Renal cortical epithelial cell (primary cell): ENCODE measurements around the gene ARL2BP. TPM values are rescaled to one million over a fixed set of nuclear protein-coding genes. Genes with fewer than 3 reads are reported as not detected.

Experiments used
- DNase-seq: peaks from one replicate; pipeline ENCODE4 v3.0.0-alpha.2; 2011; ENCODE audit warnings: low read depth
- total RNA-seq: library from RNA; depleted of rRNA; stranded (reverse); fragments of >200 nt; gene quantifications from 2 replicates; pipeline ENCODE4 v1.2.3, GENCODE V29; 2014

Gene ARL2BP
- total RNA-seq, 1 donor from 2014 or later, result 71.2 TPM

DNA sequence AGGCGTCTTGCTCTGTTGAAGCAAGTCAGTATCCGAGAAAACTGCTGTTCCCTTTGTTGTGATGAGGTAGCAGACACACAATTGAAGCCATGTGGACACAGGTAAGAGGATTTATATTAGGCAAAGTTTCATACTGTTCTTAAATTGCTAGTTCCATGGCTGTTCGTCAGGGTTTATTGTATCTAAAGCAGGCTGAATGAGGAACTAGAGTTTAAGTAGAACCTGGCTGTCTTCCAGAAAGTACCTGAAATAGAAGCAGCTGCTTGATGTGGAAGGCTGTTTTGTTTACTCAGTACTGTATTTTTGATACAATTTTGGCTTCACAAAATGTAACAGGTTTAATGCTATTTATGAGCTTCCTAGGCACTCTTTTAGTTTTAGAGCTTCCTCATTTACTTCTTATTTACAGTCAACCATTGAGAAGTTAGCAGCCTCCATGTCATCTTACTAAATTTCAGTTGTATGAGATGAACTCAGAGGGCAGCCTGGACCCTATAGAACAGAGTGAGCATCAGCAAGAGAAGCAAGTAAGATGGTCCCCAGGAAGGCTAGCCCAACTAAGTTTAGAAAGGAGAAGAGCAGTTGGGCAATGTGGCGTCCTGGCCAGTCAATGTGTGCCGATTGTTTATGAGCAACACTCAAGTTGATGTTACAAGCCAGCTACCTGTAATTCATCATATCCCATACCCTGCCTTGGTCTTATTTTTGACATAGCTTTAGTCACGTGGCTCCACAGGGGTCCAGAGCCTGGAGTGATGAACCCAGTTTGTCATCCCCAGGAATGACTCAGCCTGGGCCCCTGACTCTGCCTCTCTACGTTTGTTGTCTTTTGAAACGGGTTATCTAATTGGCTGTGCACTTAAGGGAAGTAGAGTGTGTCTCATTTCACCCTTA lies 9.7 kb upstream of the ARL2BP start:
- DNase-seq, result no peak

DNA sequence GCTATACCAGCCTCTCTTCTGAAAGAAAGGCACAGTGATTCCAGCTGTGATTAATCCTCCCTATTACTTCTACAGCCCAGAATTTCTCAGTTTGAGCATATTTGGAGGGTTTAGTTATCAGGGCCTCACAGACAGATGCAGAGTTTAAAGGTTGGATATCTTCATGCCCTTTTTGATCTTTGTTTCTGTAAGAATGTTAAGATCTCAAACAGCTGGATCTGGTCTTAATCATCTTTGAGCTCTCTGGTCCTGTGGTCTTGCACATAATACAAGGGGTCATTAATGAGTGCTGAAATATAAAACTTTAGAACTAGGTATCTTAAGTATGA lies 9.1 kb upstream of the ARL2BP start:
- no peak for DNase-seq

DNA sequence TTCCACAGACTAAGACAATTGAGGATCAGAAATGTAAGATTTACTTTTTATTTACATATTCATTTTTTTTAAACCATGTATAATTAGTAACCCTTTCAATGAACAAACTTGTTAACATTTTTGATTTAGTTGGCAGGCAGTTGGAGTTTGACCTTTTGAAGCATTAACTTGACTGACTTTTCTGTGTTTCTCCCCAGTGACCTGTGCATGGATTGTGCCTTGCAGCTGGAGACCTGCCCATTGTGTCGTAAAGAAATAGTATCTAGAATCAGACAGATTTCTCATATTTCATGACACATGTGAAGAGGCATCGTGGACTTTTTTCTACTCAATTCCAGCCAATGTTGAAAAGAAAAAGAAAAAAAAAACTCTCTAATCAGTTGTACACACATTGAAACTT lies 6.4 kb upstream of the ARL2BP start:
- no peak for DNase-seq

DNA sequence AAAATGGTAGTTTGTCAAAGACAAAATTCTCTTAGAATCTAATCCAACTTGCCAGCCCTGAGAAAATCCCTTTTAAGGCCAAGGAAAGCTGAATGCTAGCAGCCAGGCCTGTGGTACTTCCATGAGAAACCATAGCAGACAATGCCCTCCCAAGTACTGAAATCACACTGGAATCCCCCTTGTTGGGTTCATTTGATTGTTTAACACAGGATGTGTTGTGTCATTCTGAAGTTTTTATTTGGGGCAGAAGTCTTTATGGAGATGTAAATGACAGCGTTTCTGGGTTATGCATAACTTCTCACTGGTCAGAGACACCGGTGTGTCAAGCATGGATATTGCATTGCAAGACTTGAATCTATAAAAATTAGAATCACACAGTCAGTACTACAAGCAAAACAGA lies 6.0 kb upstream of the ARL2BP start:
- DNase-seq, result no peak

DNA sequence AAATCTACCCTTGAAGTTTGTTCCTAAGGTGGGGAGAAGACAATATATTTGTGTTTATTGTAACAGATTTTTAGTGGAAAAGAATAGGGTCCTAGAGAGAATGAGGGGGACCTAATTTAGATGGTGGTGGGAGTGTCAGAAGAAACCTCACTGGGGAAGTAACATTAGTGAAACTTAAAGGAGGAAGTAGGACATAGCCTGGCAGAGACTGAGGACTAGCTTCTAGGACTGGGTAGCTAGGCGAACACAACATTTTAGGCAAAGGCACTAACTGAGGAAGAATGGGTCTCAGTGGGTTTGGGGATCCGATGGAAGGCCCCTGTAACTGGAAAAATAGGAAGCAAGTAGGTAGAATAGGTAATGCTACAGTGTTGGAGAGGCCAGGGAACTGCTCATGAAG lies 4.2 kb upstream of the ARL2BP start:
- no peak for DNase-seq

DNA sequence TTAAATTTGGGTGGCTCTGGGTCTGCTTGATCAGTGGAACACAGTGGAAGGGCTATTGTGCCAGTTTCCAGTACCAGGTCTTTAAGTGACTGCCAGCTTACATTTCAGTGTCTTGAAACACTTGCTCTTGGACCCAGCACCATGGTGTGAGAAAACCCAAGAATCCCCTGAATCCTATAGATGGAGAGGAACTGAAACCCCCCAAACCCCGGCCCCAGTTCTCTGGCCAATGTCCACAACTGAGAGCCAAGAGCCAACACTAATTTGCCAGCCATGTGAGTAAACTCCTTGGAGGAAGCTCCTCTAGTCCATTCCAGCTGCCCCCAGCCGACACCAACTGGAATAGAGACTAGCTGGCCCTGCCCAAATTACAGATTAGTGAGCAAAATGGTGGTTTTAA lies 2.4 kb upstream of the ARL2BP start:
- DNase-seq, result no peak

DNA sequence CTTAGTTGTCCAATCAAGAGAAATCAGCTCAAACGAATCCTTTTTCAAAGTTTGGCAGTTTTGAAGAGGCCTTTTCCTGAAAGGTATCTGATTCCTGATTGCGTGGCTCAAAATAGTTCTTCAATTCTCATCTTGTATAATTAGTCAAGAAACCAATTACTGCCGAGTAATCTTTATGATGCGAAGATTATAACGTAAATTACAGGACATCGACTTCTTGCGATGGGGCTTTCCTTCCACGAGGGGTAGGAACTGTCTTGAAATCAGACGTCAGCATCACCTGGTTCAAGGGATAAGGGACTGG lies 644 bp upstream of the ARL2BP start:
- DNase-seq, result no peak

DNA sequence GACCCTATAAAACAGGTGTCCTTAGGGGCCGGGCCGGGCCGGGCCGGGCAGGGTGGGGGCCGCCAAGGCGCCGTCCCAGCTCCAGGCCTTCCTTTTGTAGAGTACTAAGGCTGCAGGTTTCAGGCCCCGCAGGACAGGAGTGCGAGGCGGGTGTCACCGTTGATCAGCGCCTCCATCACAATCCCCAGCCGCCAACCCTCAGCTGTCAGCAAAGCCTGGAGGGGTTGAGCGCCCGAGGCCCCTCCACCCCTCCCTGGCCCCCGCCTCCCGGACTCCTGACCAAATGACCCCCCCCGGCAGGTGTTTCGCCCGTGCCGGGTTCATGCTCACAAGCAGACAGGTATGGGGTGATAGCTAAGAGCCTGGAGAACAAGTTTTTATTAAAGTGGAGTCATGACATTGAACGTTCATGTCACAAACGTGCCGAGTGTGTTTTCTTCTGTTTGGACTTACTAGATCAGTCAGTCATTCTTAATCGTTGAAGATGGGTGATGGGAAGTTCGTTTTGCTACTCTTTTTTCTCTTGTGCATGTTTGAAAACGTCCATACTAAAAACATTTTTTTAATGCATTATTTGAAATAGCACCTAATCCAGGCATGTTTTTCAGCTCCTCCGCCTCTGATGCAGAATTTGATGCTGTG lies 534 bp downstream of the ARL2BP start:
- DNase-seq, result peak; percentile 16

DNA sequence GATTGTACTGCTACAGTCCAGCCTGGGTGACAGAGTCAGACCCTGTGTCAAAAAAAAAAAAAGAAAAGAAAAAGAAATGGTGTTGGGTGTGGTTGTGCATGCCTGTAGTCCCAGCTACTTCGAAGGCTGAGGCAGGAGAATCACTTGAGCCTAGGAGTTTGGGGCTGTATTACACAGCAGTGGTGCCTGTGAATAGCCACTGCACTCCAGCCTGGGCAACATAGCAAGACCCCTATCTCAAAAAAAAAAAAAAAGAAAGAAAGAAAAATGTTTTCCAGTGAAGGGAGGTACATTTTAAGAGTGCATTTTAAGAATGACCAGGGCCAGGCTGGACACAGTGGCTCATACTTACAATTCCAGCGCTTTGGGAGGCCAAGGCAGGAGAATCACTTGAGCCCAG lies 6.3 kb downstream of the ARL2BP start:
- no peak for DNase-seq

- peak; percentile 89 for DNase-seq
Observed at GRCh38 chr16:57252148-57252721, 7.2 kb downstream of the ARL2BP start.

DNA sequence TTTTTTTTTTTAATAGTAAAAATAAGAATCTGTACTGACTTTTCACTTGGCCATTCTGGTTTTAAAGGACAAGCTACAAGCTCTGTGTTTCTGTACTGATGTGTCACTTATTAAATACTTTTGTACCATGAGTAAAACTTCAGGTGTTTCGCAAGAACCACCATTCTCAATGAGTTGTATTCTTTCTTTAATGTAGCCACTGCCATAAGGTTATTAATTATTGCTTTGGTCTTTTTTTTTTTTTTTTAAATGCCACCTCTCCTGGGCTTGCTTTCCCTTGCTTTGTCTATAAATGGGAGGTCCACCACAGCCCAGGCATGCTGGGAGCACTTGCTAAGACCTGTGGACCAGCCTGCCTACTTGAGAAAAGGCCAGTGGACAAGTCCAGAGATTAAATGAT lies 8.4 kb downstream of the ARL2BP start:
- DNase-seq, result peak; percentile 87

GRCh38 chr16:57255686-57256415 lies 10.8 kb downstream of the ARL2BP start:
- DNase-seq, result peak; percentile 66

DNA sequence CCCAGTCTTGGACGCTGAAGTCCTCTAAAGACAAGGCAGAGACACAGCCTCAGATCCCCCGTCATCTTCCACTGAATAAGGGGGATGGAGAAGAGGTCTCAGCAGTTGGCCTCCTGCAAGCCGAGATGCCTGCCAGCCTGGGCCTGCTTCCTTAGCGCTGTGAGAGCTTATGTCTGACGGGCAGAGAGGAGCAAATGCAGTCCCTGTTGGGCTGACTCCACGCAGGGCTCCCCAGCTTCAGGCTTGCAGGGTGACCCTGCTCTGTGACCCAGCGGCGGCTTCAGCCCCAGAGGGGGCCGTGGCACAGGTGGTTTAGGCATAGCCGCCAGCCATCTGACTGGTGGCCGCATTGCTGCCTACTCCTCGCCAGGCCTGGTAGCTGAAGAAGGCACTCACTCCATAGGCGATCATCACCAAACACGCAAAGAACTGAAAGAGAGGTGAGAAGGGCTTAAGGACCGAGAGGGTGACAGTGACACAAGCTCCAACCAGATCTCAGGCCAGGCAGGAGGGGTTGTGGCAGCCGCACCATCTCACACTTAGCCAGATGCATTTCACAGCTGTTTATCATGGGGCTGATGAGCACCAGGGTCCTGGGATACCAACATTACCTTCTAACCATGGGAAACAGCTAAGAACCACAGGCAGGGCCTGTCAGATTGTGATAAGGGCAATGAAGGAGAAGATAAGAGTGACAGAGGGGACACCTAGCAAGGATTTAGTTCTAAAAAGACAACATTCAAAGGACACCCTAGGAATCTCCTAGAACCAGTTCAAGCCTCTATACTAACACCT lies 11.7 kb downstream of the ARL2BP start:
- no peak for DNase-seq

- DNase-seq, result no peak
Observed at GRCh38 chr16:57257455-57258070, 12.5 kb downstream of the ARL2BP start.

GRCh38 chr16:57258226-57258909 lies 13.3 kb downstream of the ARL2BP start:
- DNase-seq, result no peak

DNA sequence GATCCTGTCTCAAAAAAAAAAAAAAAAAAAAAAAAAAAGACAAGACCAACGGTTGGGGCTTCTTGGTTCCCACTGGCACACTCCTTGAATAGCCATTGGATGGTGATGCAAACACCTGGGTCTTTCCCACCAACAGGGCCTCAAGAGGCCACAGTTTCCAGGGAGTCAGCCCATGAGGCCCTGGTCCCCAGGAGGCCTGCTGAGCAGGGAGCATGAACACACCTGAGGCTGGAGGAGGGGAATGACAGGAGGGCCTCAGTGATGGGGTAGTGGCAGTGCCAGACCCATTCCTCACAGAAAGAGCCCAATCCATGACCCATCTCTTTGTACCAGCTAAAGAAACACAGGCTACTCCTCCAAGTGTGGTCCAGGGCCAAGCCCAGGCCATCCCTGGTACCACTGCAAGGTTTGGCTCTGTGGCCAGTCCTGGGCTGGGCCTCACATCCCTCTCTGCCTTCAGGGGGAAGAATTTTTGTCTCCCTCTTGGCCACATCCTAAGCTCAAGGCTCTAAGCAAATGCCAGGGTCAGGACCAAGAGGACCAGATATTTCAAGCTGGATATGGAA lies 13.9 kb downstream of the ARL2BP start:
- DNase-seq, result no peak

GRCh38 chr16:57260294-57260929 lies 15.4 kb downstream of the ARL2BP start:
- DNase-seq, result peak; percentile 91

DNA sequence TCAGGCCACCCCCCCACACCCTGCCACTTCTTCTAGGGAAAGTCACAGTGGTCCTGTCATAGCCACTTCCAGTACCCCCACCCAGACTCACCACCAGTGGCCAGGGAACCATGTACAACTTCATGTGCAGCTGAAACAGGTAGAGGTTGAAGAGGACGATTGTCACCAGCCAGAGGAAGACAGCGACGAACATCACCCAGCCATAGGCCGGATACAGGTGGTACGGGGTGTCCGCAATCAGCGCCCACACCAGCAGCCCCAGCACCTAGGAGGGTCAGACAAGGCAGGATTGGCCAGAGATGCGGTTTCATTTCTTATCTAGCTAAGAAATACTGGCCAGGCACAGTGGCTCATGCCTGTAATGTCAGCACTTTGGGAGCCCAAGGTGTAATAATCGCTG lies 16.7 kb downstream of the ARL2BP start:
- no peak for DNase-seq

DNA sequence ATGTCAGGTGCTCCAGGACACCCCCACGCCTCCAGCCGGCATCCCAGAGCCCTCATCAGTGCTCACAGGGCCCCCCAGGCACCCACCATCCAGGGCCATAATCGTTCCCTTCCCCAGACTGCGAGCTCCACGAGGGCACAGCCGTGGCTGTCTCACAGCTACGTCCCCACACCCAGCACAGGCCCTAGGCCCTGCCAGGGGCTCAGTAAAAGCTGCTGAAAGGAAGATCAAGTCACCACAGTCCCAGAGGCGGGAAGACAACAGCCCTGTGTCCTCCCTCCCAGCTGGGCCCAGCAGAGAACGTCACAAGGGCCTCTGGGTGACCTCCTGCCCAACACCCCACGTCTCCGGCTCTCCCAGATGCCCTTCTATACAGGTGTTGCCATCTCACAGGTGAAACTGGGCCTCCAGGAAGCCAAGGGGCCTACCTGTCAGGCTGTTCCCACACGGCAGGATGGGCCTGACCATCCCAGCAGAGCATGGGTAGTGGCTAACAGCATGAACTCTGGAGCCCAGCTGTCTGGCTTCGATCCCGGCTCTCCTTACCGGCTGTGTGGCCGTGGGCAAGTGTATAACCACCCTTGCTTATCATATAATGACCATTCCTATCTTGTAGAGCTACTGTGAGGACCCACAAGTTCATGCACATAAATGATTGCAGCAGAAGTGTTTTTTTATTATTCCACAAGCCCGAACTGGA lies 17.9 kb downstream of the ARL2BP start:
- DNase-seq, result no peak
